A673 (cell line): ENCODE measurements around the gene ARFIP1. TPM values are rescaled to one million over a fixed set of nuclear protein-coding genes. Genes with fewer than 3 reads are reported as not detected.
"Not testable (repeated sequence)": the region's sequence is repeated elsewhere in the genome, so short reads cannot be mapped to it uniquely, and the experiment has no call there.

ENCODE experiments used
- BruUV-seq: library from RNA; stranded (reverse); fragments of 400-500 nt; replicated peaks from 2 replicates; lab custom pipeline; 2021; lab: Mats Ljungman, UMichigan
- CTCF ChIA-PET: fragments of 300-600 bp; sonication (Branson Sonifier 250); formaldehyde crosslinking; loops from one replicate; lab custom pipeline; 2022; ENCODE audit warnings: antibody characterized with exemption; lab: Charles Lee
- POLR2A ChIA-PET: fragments of 300-600 bp; sonication (Branson Sonifier 250); formaldehyde crosslinking; loops from one replicate; lab custom pipeline; 2022; ENCODE audit warnings: antibody characterized with exemption; ENCODE audit not compliant: low non-redundant PET; lab: Charles Lee
- DNase-seq: peaks from one replicate; pipeline ENCODE4 v3.0.0-alpha.2; 2015; ENCODE audit warnings: low spot score
- H3K27ac ChIP-seq: fragments of 200-600 bp; sonication (generic); 2 replicates; pipeline ENCODE4 v1.5.1; 2016; ENCODE audit warnings: mixed run types, low read depth, mild to moderate bottlenecking, mixed read lengths, antibody characterized with exemption, low read length; ENCODE audit not compliant: poor library complexity, severe bottlenecking
- H3K27me3 ChIP-seq: fragments of 200-600 bp; sonication (generic); replicated peaks from 2 replicates; pipeline ENCODE4 v1.6.1; 2017; ENCODE audit warnings: mixed run types, low read depth, mild to moderate bottlenecking, mixed read lengths, antibody characterized with exemption, low read length; ENCODE audit not compliant: insufficient read depth, poor library complexity
- H3K36me3 ChIP-seq: fragments of 200-600 bp; sonication (generic); 2 replicates; pipeline ENCODE4 v1.6.1; 2016; ENCODE audit warnings: mixed run types, mild to moderate bottlenecking, mixed read lengths, antibody characterized with exemption, low read length; ENCODE audit not compliant: insufficient read depth, poor library complexity, severe bottlenecking
- H3K4me1 ChIP-seq: fragments of 200-600 bp; sonication (generic); 2 replicates; pipeline ENCODE4 v1.6.1; 2017; ENCODE audit warnings: mixed run types, mild to moderate bottlenecking, mixed read lengths, antibody characterized with exemption, low read length; ENCODE audit not compliant: insufficient read depth, poor library complexity, severe bottlenecking
- H3K4me3 ChIP-seq: fragments of 200-600 bp; sonication (generic); 2 replicates; pipeline ENCODE4 v1.5.1; 2016; ENCODE audit warnings: low read depth, mixed run types, mild to moderate bottlenecking, mixed read lengths, low read length; ENCODE audit not compliant: poor library complexity, severe bottlenecking
- H3K9me3 ChIP-seq: fragments of 200-600 bp; sonication (generic); 2 replicates; pipeline ENCODE4 v1.6.1; 2016; ENCODE audit warnings: mixed run types, low read depth, mild to moderate bottlenecking, mixed read lengths, antibody characterized with exemption, low read length; ENCODE audit not compliant: poor library complexity, severe bottlenecking
- CTCF ChIP-seq: fragments of 300-800, 200-600 bp; sonication (generic); conservative IDR thresholded peaks from 2 replicates; pipeline ENCODE4 v1.5.1; 2017; ENCODE audit warnings: low read depth, mild to moderate bottlenecking, antibody characterized with exemption, low read length, moderate library complexity, mixed read lengths
- EZH2 ChIP-seq: fragments of 200-600 bp; sonication (generic); IDR thresholded peaks from 2 replicates; pipeline ENCODE4 v1.6.1; 2017; ENCODE audit warnings: borderline replicate concordance, low read depth, mild to moderate bottlenecking, mixed read lengths, antibody characterized with exemption, low read length; ENCODE audit not compliant: poor library complexity, severe bottlenecking
- intact Hi-C: fragments of 100-400 bp; cut with micrococcal nuclease; formaldehyde crosslinking; loops from one replicate; pipeline ENCODE4 v1.10.0; 2022; ENCODE audit not compliant: unreplicated experiment
- total RNA-seq: library from RNA; stranded (reverse); gene quantifications from 2 replicates; pipeline ENCODE4 v1.2.3, GENCODE V29; 2021

The ARFIP1 gene
- total RNA-seq, 1 experiment from 2014 or later: 30.4 TPM

- H3K27ac ChIP-seq: no peak overlapping the region
- no peak for TF ChIP-seq EZH2
- TF ChIP-seq CTCF: no peak
- intact Hi-C loops: no loop called here
- no peaks in the 10 kb centered on the region for H3K36me3 ChIP-seq
- no peak overlapping the region for H3K4me3 ChIP-seq
- CTCF ChIA-PET: no interaction called here
- POLR2A ChIA-PET: no interaction called here
- no TSS peak for BruUV-seq
- DNase-seq: no peak
- H3K9me3 ChIP-seq: no peaks in the 10 kb centered on the region
- no peaks in the 10 kb centered on the region for H3K27me3 ChIP-seq
- H3K4me1 ChIP-seq: no peaks in the 10 kb centered on the region
Measured at GRCh38 chr4:152896811-152897210, 117.1 kb downstream of the ARFIP1 start.

DNA sequence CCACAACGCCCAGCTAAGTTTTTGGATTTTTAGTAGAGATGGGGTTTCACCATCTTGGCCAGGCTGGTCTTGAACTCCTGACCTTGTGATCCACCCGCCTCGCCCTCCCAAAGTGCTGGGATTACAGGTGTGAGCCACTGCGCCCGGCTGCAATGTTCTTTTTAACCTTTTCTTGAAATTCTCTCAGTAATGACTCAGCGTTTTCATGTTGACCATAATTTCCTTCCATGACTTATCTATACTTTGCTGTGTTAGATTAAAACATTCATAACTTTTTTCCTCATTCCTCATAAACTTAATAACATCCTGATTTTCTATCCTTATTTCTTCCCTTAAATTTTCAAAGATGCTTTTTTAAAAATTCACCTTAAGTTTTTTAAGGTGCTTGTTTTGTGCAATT is 118.4 kb downstream of the ARFIP1 start:
- DNase-seq, H3K9me3 ChIP-seq, H3K4me1 ChIP-seq, BruUV-seq, H3K27ac ChIP-seq, CTCF ChIA-PET, H3K4me3 ChIP-seq, H3K36me3 ChIP-seq, H3K27me3 ChIP-seq, intact Hi-C loops, POLR2A ChIA-PET: not testable (repeated sequence)

GRCh38 chr4:152898606-152899005 is 118.9 kb downstream of the ARFIP1 start:
- no peak for DNase-seq
- ChIA-PET CTCF (no interaction called here), POLR2A (no interaction called here)
- no peak overlapping the region for H3K4me3 ChIP-seq
- no peak for TF ChIP-seq EZH2
- no peak for TF ChIP-seq CTCF
- no peaks in the 10 kb centered on the region for H3K27me3 ChIP-seq
- intact Hi-C loops: no loop called here
- H3K4me1 ChIP-seq: no peaks in the 10 kb centered on the region
- H3K9me3 ChIP-seq: no peaks in the 10 kb centered on the region
- H3K36me3 ChIP-seq: no peaks in the 10 kb centered on the region
- H3K27ac ChIP-seq: no peak overlapping the region
- no TSS peak for BruUV-seq

GRCh38 chr4:152900395-152900794 is 120.6 kb downstream of the ARFIP1 start:
- Histone ChIP-seq H3K36me3 (no peaks in the 10 kb centered on the region), H3K4me1 (no peaks in the 10 kb centered on the region), H3K9me3 (no peaks in the 10 kb centered on the region), H3K27ac (no peak overlapping the region), H3K4me3 (no peak overlapping the region), H3K27me3 (no peaks in the 10 kb centered on the region)
- no peak for DNase-seq
- ChIA-PET CTCF (no interaction called here), POLR2A (no interaction called here)
- intact Hi-C loops: no loop called here
- TF ChIP-seq EZH2 (no peak), CTCF (no peak)
- BruUV-seq: no TSS peak
